Measurements from ENCODE around the gene KCMF1.

The KCMF1 gene

GRCh38 chr2:84956334-84957297 lies 14.3 kb upstream of the KCMF1 start:
- DNase-seq (ENCODE audit: low read depth): no peak

GRCh38 chr2:84957771-84958134 lies 13.2 kb upstream of the KCMF1 start:
- DNase-seq (ENCODE audit: low read depth): no peak

- DNase-seq (ENCODE audit: low read depth): no peak
These were observed 12.6 kb upstream of the KCMF1 start for GRCh38 chr2:84958135-84959059.

GRCh38 chr2:84959095-84959565 lies 11.8 kb upstream of the KCMF1 start:
- DNase-seq (ENCODE audit: low read depth): no peak

GRCh38 chr2:84959566-84960506 lies 11.1 kb upstream of the KCMF1 start:
- no peak for DNase-seq (ENCODE audit: low read depth)

GRCh38 chr2:84962917-84963316 lies 8.0 kb upstream of the KCMF1 start:
- no peak for DNase-seq (ENCODE audit: low read depth)

- no peak for DNase-seq (ENCODE audit: low read depth)
These were observed 7.7 kb upstream of the KCMF1 start for GRCh38 chr2:84963323-84963691.

- DNase-seq (ENCODE audit: low read depth): no peak
These were observed 7.1 kb upstream of the KCMF1 start for GRCh38 chr2:84963692-84964405.

- DNase-seq (ENCODE audit: low read depth): no peak
These were observed 6.4 kb upstream of the KCMF1 start for GRCh38 chr2:84964406-84965191.

- no peak for DNase-seq (ENCODE audit: low read depth)
These were observed 5.8 kb upstream of the KCMF1 start for GRCh38 chr2:84965192-84965516.

- DNase-seq (ENCODE audit: low read depth): no peak
These were observed 5.1 kb upstream of the KCMF1 start for GRCh38 chr2:84965827-84966226.

- no peak for DNase-seq (ENCODE audit: low read depth)
These were observed 4.2 kb upstream of the KCMF1 start for GRCh38 chr2:84966731-84967130.

- no peak for DNase-seq (ENCODE audit: low read depth)
These were observed 1.3 kb upstream of the KCMF1 start for GRCh38 chr2:84969511-84970209.

- DNase-seq (ENCODE audit: low read depth): no peak
These were observed 622 bp upstream of the KCMF1 start for GRCh38 chr2:84970210-84970867.

GRCh38 chr2:84971510-84972206 lies 697 bp downstream of the KCMF1 start:
- DNase-seq (ENCODE audit: low read depth): peak; percentile 32

- DNase-seq (ENCODE audit: low read depth): no peak
These were observed 1.3 kb downstream of the KCMF1 start for GRCh38 chr2:84972207-84972783.

- DNase-seq (ENCODE audit: low read depth): no peak
These were observed 2.0 kb downstream of the KCMF1 start for GRCh38 chr2:84972932-84973331.

All from CMK (cell line).